Stimulated activated CD8-positive, alpha-beta memory T cell treated with anti-CD3 and anti-CD28 coated beads, Interleukin-12 subunit alpha, Interleukin-12 subunit beta, amount 100 ng/mL, for 4 hours (primary cell): Measurements from ENCODE around the gene PDGFC.

Experiments
- DNase-seq: peaks from one replicate; pipeline ENCODE4 v3.0.0-alpha.2; 2020; ENCODE audit warnings: low read depth

The PDGFC gene

DNA sequence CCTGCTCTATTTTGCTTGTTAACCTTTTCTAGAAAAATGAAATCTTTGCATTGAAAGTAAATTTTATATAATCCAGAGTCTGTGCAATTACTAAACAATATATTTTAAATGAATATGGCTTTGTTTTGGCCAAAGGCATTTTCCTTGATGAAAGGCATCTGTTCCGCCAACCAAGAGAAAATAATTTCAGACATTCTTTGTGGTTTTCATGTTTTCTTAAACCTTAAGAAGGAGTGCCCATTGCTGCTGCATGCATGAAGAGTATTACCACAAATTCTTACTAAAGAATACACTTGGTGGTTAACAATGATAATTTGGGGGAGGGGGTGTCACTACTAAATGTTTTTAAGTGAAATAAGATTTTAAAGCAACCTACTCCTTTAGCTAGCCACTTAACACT lies 2.7 kb upstream of the PDGFC start:
- no peak for DNase-seq

DNA sequence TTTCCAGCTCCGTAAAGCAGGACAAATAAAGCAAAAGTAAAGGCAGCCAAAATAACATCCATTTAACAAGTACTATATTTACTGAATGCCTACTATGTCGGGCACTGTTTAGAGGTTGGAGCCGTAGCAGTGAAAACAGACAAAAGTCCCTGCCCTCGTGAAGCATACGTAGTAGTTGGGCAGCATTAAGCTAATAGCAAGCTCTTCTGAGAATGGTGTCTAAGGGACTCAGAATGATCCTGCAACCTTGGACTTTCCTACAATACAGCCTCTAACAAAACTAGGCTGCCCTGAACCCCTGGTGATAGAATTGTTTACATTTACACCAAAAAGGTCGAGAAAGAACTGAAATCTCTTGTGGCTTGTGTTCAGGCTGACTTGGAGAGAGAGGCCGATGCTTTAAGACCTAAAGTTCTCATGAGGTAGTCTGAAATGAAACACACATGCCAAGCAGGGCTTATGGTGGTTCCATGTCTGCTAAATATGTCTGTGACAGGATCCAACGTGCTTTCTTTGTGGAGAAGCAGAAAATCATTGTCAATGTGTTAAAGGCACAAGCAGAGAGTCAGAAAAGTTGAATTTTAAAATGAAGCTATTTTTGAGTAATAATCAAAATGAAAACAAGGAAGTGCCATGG lies 898 bp upstream of the PDGFC start:
- DNase-seq, result no peak

DNA sequence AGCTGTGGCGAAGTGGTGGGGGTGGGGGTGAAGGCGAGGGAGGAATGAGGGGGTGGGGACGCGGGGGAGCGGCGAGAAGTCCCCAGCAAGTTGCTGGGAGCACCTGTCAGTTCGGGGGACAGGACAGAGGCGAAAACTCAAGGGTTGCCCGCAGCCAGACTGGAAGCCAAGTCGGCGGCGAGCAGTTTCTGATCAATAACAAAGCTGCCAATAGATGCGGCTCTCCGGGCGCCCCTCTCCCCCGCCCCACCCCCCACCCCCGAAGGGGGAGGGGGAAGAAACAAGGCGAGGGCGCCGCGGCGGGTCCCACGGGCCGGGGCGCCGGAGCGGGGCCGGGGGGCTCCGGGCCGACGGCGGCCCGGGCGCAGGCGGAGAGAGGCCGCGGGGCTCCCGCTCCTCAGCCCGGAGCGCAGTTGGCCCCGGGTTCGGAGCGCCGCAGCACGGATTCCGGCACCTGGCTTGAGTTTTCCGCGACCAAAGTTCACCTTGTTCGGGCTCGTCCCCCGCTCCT lies 379 bp downstream of the PDGFC start:
- DNase-seq, result no peak

DNA sequence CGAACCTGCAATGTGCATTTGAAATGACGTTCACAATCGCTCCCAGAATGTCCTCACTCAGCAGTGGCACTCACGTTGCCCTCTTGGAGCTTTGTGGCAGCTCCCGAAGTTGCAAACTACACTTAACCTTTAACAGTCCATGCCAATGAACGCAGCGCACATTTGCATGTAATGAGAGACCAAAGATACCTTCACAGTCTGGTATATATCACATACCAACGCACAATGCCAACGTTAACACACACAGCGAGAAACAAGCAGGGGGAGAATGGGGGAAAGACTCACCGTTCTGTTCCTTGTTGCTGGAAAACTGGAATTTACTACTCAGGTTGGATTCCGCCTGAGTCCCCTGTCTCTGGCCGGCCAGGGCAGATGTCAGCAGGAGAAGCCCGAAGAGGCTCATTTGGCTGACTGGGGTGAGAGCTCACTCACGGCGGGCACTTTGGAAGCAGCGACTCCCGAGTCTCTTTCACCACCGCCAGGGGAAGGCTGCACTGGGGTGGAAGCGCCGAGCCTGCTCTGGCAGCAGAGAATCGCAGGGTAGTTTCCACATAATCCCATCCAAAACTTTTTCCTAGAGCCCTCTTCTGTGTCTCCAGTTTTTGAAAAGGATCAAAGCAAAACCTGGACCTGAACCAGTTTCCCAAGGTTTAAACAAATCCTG lies 966 bp downstream of the PDGFC start:
- DNase-seq, result no peak

DNA sequence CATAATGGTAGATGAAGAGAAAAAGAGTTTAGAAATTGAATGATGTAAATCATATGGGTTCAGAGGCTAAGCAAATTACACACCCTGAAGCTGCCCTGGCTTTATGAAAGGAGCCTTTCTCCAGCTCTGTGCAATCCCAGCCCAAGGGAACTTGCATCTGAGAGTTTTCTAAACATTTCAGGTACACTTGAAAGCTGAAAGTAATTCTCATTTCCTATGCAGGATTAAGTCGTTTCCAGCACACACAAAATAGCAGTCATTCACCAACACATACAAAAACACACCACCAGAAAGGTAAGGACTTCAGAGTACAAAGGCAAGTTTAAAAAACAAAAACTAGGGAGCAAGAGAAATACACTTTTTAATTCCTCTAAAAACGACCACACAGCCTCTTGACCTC lies 1.7 kb downstream of the PDGFC start:
- DNase-seq, result no peak

DNA sequence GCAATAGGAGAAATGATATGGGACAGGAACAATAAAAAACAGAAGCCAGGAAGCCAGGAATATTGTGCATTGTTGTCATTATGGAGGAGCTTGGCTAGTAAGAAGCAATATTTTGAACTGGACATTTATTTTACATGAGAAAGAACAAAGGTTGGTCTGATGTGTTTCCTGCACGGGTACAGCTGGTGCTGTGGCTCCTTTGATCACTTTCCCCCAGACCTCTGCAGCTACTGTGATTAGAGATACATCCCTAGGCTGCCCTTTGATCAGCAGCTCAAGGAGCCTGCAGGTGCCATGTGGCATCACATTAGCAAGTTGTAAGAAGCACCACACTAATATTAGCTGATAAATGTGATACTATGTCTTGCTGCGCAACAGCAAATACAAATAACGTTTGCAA lies 2.5 kb downstream of the PDGFC start:
- no peak for DNase-seq

DNA sequence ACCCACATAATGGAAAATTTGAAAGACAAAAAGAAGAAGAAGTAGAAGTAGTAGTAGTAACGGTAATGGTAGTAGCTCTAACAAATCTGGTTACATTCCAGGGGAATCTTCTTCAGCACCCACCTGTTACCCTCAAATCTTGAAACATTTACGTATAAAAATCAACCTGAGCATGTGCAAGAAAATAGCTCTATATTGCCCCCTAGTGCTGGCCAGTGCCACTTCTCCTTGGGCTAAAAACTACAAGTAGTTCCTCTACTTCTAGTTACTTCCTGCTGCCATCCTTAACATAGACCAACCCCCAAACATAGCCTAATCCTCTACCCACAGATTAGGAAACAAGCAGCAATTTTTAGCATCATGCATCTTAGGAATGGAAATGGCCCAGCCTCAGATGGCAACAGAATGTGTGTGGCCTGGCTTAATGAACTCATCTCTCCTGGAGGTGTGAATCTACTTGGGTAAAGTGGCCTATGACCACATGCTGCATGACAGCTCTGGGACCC lies 3.1 kb downstream of the PDGFC start:
- DNase-seq, result no peak

DNA sequence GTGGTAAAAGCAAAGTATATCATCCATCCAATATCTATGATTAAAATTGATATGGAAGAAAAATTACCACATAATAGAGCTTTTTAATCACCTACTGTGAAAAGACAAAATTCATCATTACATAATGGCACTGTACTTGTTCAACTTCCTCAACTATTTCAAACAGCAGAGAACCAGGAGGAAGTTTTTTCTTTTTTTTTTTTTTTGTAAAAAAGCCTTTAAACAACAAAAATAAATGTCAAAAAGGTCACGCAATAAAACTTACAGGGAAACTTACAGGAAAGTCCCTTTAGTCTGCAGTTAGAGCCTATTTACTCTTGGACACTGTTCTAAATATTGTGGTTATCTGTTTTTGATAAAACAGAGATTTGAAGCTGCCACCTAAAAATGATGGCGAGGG lies 4.8 kb downstream of the PDGFC start:
- DNase-seq, result no peak

DNA sequence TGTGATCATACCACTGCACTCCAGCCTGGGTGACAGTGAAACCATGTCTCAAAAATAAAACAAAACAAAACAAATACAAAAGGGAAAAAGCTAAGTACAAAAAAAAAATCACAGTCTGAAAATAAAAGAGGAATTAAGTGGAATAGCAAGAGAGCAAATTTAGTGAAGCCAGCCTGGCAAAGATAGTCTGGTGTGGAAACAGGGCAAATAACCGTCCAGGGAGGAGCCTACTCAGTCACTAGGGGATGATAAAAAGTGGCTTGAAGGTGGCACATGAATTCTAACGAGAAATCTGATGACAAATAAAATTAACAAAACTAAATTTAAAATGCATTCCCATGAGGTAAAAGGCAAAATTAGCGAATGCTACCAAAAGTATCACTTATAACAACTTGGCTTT lies 8.2 kb downstream of the PDGFC start:
- no peak for DNase-seq

DNA sequence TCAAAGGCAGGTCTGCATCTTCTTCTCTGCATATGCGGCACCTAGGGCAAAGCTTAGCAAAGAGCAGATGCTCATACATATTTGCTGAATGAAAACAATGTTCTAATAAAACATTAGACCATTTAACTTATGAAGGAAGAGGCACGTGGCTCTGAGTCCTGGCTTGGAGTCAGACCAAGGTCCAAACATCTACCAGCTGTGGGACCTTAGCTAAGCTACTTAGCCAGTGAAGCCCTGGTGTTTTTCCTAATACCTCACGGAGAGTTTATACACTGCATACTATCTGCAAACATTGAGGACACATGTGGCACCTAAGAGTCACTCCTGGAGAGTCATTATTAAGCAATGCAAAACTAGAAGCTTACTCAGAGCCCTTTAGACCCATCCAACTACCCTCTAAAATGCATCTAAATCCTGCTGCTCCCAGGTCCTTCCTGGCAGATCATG lies 9.0 kb downstream of the PDGFC start:
- no peak for DNase-seq

DNA sequence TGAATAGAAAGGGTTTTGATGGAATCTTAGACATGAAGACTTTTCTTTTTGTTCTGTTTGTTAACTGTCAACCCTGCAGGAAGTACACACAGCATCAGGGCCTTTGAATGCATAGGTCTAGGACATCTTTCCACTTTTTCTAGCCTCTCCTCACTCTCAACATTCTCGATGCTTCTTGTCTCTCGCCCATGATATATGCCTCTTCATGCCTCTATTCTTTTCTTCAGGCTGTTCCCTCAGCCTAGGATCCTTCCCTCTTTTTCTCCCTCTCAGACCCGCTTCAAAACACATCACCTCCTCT lies 9.6 kb downstream of the PDGFC start:
- no peak for DNase-seq

DNA sequence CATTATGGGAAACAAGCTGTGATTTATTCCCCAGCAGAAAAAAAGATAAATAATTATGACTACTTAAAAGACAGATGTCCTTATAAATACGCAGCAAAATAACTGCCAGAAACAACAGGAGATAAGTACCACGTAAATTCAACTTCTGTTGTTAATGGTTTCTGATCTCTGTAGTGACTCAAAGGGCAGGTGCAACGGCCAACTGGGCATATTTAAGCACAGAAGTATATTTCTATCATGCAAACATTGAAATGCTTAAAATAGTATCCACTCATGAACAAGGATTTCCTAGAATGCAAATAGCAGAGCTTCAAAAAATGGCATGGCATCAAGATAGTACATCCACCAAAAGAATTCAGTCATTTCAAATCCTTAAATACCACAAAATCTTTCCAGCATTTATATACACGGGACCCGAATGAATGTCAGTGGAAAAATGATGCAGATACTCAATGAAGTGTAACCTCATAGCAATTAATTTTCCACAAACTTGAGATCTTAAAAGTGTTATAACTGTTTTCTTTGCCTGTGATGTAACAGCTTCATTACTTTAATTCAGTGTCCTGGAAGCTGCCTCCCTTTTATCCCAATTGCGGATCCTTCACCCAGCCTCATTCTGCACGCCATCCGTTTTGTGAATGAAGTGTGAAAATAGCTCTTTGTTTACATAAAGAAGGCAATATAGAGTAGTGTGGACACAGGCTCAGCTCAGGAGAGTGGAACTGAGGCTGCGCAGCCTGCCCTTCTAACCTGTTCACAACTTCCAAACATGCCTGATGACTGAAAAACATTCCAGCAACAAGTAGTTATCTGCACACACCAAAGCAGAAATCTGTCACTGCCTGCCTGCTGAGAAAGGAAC lies 10.2 kb downstream of the PDGFC start:
- DNase-seq, result no peak

DNA sequence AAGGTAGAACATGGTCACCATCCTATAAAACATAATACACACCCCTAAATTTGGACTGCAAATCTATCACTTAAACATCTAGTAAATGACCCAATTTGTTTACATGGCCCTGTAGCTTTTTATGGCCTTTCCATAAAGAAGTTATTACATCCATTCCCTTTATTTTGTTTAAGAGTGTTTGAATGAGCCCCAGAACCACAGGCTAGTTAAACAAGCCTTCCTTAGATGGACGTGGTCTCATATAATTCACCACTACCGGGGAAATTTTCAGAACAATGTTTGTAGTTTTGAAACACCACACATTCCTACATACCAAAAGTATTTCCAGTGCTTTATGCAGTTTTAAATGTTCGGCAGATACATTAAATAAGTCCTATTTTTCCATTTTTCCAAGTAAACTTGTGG lies 12.3 kb downstream of the PDGFC start:
- DNase-seq, result no peak

DNA sequence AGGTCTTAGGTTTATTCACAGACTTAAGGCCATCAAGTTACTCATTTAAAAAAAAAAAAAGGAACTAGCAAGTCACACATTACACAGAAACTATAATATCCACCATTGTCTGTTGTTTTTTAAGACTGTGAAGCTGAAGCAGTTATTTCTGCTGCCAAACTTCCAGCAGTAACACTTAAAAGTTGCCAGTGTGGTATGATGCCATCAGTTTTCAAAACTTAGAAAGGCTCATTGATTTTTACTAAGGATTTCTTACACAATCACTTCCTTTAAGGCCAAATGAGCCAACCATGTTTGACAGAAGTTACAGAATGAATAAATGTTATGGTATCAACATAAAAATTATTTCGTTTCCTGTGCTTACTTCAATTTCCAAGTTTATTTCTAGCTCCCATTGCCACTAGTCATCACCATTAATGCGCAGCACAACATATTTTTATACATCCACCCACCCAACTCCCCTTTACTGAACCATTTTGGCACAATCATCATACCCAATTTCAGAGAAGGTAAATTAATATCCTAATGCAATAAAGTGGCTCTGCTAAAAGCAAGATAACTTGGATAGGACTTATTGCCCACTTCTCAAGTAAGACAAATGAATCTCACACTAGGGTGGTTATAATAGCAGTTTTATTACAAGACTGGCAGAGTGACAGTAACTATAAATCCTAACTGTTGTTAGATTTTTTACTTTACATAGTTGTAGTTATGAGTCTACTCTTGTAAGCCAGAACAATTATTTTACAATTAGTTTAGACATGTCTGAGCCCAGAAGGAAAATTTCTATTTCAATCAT lies 13.1 kb downstream of the PDGFC start:
- DNase-seq, result no peak

DNA sequence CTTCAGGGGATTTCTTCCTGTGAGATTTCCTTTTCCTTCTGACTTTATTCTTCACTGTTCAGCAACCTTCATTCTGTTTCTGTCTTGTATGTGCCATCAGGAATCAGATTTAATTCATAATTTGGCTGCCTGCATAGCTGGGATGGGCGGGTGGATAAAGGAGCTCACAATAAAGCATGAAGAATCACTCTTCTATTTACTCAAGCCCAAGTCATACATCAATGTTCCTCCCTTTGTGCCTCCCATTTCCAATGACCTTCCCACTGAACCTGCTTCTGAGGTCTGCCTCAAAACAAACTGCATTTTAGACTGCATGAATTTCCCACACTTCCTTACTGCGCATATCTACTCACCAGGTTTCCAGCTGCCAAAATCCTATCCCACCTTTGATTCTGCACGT lies 14.0 kb downstream of the PDGFC start:
- no peak for DNase-seq

DNA sequence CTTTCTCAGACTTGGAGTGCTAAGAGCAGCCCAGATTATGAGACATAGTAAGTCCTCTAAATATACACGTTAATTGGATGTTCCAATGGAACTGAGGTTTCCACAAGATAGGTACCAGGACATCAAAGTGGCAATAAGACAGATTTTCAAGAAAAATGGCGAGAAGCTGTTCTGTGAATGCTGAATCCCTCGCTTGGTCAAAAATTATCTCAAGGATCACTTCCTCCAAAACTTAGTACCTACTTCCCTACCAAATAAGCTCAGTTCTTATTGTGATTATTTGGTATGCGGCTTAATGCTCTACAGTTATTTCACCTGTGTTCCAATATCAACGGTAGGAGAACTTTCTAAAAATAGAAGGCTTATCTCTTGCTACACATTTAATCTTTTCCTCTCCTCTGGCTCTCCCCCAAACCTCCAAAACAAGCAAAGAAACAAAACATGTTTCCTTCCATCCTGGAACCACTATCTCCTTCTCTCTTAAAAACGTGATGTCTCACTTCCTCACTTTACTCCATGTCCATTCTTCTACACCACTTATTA lies 14.7 kb downstream of the PDGFC start:
- no peak for DNase-seq

DNA sequence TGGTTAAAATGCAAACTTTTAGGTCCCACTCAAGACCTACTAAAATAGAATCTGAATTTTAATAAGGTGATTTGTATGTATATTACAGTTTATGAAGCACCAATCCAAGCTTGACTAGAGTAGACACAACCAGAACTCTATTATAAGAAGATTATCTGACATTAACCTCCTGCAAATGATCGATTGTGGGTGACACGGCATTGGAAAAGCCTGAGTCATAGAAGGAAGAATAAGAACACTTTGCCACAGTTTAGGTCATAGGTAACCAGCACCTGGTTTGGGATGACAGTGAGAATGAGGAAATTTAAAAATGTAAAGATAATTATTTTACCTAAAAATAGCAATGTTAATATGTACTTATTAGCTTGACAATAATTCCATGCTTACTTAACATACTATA lies 15.2 kb downstream of the PDGFC start:
- DNase-seq, result no peak

DNA sequence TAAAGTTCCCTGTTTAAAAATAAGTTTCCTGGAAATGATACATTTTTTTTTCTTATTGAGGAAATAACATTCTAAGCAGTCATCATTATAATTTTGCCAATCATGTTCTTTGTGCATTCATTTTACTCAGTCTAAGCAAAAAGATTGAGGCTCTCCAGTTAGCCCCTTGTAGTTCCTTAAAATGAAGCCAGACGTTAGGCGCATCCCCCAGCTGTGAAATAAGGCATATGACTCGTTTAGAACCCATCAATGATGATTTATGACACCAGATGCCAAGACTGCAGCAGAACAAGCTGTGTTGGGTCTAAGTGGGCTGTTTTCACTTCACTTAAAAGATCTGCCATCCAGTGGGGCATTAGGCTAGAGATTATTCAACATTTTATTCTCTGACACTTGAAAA lies 17.0 kb downstream of the PDGFC start:
- DNase-seq, result no peak

DNA sequence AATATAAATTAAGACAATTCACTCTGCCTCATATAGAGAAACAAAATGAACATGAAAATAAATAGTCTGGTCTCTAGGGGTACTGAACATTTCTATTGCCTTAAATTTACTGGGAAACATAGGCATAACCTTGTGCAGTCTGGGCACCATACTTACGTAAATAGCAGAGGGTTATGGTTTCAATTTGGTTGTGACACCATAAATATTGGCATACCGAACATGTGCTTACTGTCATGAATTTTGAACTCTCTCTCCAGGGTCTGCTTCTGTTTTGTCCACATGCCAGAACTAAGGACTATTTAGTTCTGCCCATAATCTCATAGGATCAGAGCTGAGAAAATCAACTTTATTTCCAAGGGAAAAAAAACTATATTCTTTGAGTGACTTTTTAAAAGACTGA lies 17.6 kb downstream of the PDGFC start:
- DNase-seq, result no peak

DNA sequence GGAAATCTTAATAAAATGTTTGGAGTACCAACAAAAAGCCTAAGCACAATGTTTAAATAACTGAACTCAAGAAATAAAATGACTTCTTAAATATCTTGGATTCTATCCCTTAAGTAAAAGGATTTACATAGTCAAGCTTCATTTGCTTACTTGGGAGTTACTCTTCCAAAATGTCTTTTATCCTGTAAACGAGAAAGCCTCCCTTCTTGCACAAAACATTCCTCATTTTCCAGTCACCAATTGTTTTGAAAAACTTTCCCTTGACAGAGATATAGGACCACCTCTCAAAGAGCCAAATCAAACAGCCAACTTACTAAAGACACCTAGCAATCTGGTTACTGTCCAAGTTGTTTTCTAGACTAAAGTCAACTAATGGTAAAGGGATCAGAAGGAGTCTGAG lies 18.6 kb downstream of the PDGFC start:
- no peak for DNase-seq

DNA sequence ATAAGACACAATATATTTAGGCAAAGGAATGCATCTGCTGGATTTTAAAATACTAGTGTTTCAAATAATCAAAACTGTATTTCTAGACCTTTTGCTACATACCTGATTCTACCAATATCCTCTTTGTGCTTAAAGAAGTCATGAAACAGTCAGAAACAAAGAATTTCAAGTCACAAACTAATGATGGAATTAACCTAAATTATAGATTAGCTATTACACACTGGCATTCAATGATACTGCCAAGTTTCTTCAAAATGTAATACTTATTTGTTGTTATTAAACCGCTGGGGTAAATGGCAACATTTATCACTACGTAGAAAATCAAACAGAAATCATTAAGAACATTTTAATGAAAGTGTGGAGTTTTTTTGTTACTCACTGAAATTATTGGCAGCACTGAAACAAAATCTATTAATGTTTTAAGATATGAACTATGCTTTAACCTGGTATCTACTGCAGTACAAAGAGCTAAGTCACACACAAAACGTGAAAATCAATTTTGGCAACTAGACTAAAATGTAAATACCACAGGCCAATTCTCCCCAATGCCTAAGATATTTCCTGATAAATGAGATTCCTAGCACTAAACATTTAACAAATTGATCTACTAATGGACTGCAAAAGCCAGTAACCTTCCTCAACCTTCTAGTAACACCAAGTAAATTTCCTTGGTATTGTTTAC lies 19.4 kb downstream of the PDGFC start:
- no peak for DNase-seq
